Measurements from ENCODE around the gene NEK10. TPM values are rescaled to one million over a fixed set of nuclear protein-coding genes. Genes with fewer than 3 reads are reported as not detected.

Gene NEK10
- total RNA-seq, 1 donor from 2014 or later = 1.2 TPM

- no peak overlapping the region for H3K27ac Mint-ChIP-seq (ENCODE audit: unreplicated experiment)
- TF ChIP-seq, protein P1, sequence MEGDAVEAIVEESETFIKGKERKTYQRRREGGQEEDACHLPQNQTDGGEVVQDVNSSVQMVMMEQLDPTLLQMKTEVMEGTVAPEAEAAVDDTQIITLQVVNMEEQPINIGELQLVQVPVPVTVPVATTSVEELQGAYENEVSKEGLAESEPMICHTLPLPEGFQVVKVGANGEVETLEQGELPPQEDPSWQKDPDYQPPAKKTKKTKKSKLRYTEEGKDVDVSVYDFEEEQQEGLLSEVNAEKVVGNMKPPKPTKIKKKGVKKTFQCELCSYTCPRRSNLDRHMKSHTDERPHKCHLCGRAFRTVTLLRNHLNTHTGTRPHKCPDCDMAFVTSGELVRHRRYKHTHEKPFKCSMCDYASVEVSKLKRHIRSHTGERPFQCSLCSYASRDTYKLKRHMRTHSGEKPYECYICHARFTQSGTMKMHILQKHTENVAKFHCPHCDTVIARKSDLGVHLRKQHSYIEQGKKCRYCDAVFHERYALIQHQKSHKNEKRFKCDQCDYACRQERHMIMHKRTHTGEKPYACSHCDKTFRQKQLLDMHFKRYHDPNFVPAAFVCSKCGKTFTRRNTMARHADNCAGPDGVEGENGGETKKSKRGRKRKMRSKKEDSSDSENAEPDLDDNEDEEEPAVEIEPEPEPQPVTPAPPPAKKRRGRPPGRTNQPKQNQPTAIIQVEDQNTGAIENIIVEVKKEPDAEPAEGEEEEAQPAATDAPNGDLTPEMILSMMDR (IDR thresholded peaks at IDR 0.05; ENCODE audit: unreplicated experiment) = no peak
- no peak for DNase-seq (ENCODE audit: low spot score)
- H3K4me1 Mint-ChIP-seq (ENCODE audit: unreplicated experiment) = peaks cover 10% of the 10 kb centered on the region
- no peaks in the 10 kb centered on the region for H3K36me3 Mint-ChIP-seq (ENCODE audit: low read depth, unreplicated experiment)
- H3K27me3 Mint-ChIP-seq (ENCODE audit: unreplicated experiment) = peaks cover 2% of the 10 kb centered on the region
- no peak overlapping the region for H3K4me3 Mint-ChIP-seq (ENCODE audit: unreplicated experiment)
- H3K9me3 Mint-ChIP-seq (ENCODE audit: unreplicated experiment) = no peaks in the 10 kb centered on the region
Observed at GRCh38 chr3:27353221-27353620, 16.0 kb downstream of the NEK10 start.

DNA sequence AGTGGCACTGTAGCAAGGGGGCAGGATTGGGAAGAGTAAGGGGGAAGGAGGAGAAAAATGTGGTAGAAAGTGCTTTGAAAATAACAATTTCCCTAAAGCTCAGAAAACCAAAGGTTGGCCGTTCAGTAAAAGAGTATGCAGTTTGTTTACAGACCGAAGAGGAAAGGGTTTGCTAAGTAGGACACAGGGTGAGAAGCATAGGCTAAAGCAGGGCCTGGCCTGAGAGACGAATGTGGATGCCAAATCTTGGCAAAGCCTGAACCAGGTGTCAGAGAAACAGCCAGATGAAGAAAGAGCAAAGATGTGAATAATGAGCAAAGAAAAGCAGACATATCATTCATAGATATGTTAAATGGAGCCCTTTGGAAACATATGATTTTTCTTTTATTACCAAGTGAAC lies 17.1 kb downstream of the NEK10 start:
- Mint-ChIP-seq H3K4me3 (ENCODE audit: unreplicated experiment) (no peak overlapping the region), H3K9me3 (ENCODE audit: unreplicated experiment) (no peaks in the 10 kb centered on the region), H3K4me1 (ENCODE audit: unreplicated experiment) (peaks cover 10% of the 10 kb centered on the region), H3K36me3 (ENCODE audit: low read depth, unreplicated experiment) (no peaks in the 10 kb centered on the region), H3K27ac (ENCODE audit: unreplicated experiment) (no peak overlapping the region), H3K27me3 (ENCODE audit: unreplicated experiment) (peaks cover 2% of the 10 kb centered on the region)
- DNase-seq (ENCODE audit: low spot score) = no peak
- TF ChIP-seq, protein P1 (IDR thresholded peaks at IDR 0.05; ENCODE audit: unreplicated experiment) = no peak

DNA sequence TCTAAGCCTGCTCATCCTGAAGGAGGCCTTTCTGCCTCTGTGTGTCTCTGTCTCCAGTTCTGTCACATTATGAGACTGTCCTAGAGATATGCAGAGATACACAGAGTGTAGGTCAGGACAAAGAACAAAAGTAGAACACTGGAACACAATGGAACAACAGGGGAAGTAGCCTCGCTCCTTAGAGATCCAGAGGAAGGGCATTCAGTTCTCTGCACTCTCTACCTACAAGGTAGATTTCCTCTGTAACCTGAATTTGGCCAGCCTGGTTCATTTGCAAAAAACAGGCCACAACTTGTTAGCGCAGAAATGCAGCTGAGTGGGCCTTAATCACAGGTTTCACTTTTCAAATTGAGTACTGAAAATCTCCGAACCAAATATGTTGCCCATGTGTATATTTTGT lies 19.4 kb downstream of the NEK10 start:
- H3K36me3 Mint-ChIP-seq (ENCODE audit: low read depth, unreplicated experiment) = no peaks in the 10 kb centered on the region
- TF ChIP-seq, protein P1 (IDR thresholded peaks at IDR 0.05; ENCODE audit: unreplicated experiment) = no peak
- no peak overlapping the region for H3K27ac Mint-ChIP-seq (ENCODE audit: unreplicated experiment)
- no peak overlapping the region for H3K4me3 Mint-ChIP-seq (ENCODE audit: unreplicated experiment)
- no peaks in the 10 kb centered on the region for H3K9me3 Mint-ChIP-seq (ENCODE audit: unreplicated experiment)
- DNase-seq (ENCODE audit: low spot score) = no peak
- peaks cover 10% of the 10 kb centered on the region for H3K4me1 Mint-ChIP-seq (ENCODE audit: unreplicated experiment)
- H3K27me3 Mint-ChIP-seq (ENCODE audit: unreplicated experiment) = no peaks in the 10 kb centered on the region

- no peaks in the 10 kb centered on the region for H3K36me3 Mint-ChIP-seq (ENCODE audit: low read depth, unreplicated experiment)
- H3K27ac Mint-ChIP-seq (ENCODE audit: unreplicated experiment) = no peak overlapping the region
- DNase-seq (ENCODE audit: low spot score) = no peak
- TF ChIP-seq, protein P1 (IDR thresholded peaks at IDR 0.05; ENCODE audit: unreplicated experiment) = no peak
- H3K4me3 Mint-ChIP-seq (ENCODE audit: unreplicated experiment) = no peak overlapping the region
- peaks cover 10% of the 10 kb centered on the region for H3K4me1 Mint-ChIP-seq (ENCODE audit: unreplicated experiment)
- no peaks in the 10 kb centered on the region for H3K9me3 Mint-ChIP-seq (ENCODE audit: unreplicated experiment)
- no peaks in the 10 kb centered on the region for H3K27me3 Mint-ChIP-seq (ENCODE audit: unreplicated experiment)
Observed at GRCh38 chr3:27345959-27346865, 23.0 kb downstream of the NEK10 start.

- H3K27me3 Mint-ChIP-seq (ENCODE audit: unreplicated experiment) = no peaks in the 10 kb centered on the region
- H3K9me3 Mint-ChIP-seq (ENCODE audit: unreplicated experiment) = no peaks in the 10 kb centered on the region
- no peak for DNase-seq (ENCODE audit: low spot score)
- H3K27ac Mint-ChIP-seq (ENCODE audit: unreplicated experiment) = no peak overlapping the region
- peaks cover 10% of the 10 kb centered on the region for H3K4me1 Mint-ChIP-seq (ENCODE audit: unreplicated experiment)
- no peaks in the 10 kb centered on the region for H3K36me3 Mint-ChIP-seq (ENCODE audit: low read depth, unreplicated experiment)
- no peak overlapping the region for H3K4me3 Mint-ChIP-seq (ENCODE audit: unreplicated experiment)
- TF ChIP-seq, protein P1 (IDR thresholded peaks at IDR 0.05; ENCODE audit: unreplicated experiment) = no peak
Observed at GRCh38 chr3:27345493-27345892, 23.7 kb downstream of the NEK10 start.

Measured in endothelial cell (in vitro differentiated cells).